HG02970 (cell line): ENCODE measurements around the gene LSM4.

Experiments used
- ATAC-seq: cut with Tn5 transposase; IDR thresholded peaks from one replicate; pipeline ENCODE4 v1.9.1; 2021; ENCODE audit warnings: mild to moderate bottlenecking, moderate library complexity, moderate number of reproducible peaks; ENCODE audit not compliant: unreplicated experiment, low FRiP score

Gene LSM4

DNA sequence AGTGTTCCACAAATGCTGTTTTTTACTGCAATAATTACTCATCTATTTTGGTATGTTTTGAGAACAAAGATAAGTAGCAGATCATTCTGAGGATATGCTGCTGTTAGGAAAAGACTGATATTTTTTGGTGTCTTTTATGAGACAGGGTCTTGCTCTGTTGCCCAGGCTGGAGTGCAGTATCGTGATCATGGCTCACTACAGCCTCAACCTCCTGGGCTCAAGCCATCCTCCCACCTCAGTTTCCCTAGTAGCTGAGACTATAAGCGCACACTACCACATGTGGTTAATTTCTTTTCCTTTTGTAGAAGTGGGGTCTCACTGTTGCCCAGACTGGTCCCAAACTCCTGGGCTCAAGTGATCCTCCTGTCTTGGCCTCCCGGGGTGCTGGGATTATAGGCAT lies 9.5 kb downstream of the LSM4 start:
- ATAC-seq, result no peak

DNA sequence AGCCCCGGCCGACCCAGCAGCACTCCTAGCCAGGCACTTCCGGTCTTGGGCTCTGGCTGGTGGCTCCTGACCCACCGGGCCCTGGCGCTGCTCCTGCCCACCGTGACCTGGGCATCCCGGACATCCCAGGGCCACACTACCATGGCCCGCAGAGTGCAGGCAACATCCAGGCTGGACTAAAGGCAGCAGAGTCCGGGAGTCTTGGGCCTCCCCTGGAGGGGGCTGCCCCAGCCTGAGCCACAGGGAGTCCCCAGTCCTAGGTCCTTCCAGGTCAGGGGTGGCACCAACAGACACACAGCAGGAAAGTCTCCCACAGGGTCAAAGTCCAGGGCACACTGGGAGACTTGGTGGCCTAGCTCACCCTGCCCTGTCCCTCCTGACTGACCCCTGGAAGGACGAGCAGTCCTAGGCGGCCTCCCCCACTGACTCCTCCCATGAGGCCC lies 10.8 kb downstream of the LSM4 start:
- ATAC-seq, result no peak

DNA sequence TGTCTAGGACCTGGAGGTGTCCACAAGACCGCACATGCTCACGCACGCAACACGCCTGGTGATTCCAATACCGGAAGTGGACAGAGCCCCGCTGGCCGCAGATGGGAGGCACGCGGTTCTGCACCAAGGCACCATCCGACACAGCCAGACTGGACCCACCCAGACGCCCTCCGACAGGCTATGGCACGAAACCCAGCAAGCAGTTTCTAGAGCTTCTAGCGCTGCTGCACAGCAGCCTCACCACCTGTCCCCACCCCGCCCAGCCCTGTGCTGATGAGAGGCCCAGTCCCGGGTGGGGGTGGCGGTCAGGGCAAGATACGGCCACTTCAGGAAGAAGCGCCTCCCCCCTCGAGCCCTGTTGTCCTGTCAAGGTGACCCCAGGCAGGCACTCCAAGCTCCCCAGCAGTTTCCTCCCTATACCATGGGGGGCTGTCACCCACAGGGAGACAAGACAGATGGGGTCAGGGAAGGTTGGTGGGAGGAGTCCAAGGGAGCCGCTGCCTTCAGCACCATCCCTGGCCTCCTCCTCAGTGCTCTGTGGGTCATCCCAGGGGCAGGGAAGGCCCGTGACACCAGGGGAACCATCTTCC lies 11.3 kb downstream of the LSM4 start:
- ATAC-seq, result no peak

DNA sequence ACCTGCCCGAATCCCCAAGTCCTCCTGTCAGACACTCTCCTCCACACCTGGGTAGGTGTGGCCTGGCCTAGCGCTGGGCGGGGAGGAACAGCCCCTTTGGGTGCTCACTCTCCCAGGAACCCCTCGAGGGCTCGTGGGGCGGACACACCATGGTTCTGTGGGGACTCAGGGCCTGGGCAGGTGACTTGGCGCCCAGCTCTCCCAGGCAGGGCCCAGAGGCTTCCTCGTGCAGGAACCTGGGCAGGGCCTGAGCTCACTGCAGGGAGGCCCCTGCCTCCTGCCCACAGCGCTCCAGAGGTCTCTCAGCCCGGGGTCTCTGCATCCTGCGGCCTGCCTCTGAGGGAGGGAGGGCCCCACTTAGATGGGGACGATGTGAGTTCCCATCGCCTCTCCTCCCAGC lies 11.9 kb downstream of the LSM4 start:
- ATAC-seq, result no peak

DNA sequence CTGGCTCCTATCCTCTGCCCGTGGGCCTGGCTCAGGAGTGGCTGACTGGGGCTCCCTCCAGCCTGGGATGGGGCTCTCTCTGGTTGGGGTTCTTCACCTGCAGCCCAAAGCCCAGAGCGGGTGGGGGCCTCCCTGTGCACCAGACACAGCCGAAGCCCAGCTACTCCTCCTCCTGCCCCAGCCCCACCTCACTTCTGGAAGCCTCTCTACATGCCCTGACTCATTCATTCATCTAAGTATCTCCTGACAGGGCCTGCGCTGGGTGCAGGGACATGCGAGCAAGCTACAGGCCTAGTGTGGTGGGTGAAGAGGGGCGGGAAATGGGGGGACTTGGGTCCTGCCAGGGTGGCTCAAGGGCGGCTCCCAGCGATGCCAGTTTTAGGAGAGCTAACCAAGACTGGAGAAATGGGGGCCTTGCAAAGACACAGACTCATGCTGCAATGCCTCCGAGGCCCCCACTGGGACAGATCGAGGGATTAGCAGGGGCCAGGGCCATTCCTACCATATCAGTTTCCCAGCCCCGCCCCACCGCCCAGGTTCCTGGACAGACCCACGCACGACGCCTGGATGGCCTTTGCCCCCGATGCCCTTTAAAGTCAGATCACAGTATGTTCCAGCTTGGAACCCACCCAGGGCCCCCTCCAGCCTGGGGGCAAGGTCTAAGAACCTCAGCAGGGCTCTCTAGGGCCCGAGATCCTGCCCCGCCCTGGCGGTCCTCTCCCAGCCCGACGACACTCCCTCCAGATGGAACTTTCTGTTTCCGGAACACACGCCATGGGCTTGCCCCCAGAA lies 12.6 kb downstream of the LSM4 start:
- no peak for ATAC-seq

DNA sequence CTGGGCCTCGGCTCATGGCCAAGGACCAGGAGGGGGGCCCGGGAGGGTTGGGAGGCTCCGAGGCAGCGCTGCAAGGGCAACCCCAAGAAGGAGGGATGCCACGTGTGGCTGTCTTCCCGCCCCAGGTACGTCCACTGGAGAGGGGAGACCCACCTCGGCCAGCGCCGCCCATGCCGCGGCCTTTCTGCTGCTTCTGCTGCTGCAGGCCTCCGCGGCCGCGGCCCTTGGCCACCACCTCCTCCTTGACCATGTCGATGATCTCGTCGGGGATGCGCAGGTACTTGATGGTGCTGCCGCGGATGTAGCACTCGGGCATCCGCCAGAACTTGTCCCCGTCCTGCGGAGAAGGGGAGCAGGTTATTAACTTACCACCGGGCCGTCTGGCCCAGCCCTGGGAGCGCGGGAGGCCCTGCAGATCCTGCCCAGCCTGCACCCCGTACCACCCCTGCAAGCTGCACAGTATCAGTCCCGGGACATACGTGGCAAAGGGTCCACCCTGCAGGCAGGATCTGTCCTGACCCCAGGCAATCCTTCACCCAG lies 13.3 kb downstream of the LSM4 start:
- ATAC-seq, result no peak

DNA sequence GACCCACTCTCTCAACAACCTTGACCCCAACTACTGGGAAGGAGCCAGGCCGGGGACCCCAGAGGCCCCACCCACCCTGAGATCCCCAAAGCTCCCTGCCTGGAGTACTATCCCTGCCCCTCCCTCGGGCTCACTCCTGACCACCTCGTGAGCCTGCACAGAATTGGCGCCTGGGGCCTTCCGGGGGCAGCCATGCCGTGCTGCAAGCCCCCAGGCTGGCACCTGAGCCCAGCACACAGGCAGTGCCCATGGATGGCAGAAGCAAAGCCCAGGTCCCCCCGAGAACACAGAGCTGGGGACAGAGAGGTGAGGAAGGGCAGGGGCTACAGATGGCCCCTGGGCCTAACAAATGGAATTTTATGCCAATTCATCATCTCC lies 13.9 kb downstream of the LSM4 start:
- no peak for ATAC-seq

DNA sequence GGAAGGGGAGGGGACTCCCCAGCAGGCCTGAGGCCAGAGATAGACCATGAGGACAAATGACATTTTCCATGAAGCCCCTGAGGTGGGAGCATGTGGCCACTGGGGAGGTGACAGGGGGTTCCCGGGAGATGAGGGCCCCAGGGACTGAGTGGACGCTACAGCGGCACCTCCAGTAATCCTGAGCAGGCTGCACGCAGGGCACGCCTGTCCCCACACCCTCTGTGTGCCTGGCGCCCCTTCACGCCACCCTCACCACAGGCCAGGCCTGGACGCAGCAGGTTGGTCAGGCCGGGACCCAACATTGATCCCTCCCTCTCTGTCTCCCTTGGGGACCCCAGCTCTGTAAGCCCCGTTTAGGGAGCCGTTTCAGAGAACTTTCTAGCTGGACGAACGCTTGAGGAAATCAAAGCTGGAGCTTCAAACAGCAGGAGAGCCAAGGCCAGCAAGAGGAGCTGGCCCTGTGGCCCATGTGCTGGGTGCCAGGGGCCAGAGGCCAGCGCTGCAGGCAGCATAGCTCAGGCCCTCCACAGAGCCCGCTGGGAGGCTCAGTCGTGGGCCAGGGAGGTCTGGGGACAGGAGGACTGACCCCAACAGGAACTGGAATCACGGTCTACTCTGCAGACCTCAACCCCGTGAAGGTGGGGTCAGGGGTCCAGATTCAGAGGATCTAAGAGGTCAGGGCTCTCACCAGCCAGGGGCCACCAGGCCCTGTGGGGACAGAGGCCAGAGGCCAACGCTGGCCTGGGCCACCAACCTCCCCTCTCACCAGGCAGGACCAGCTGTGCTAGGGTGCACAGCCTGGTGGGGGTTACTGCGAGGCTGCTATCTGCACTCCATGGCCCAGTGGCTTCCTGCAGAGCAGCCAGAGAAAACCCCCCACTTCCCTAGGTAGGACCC lies 14.6 kb downstream of the LSM4 start:
- ATAC-seq, result no peak

DNA sequence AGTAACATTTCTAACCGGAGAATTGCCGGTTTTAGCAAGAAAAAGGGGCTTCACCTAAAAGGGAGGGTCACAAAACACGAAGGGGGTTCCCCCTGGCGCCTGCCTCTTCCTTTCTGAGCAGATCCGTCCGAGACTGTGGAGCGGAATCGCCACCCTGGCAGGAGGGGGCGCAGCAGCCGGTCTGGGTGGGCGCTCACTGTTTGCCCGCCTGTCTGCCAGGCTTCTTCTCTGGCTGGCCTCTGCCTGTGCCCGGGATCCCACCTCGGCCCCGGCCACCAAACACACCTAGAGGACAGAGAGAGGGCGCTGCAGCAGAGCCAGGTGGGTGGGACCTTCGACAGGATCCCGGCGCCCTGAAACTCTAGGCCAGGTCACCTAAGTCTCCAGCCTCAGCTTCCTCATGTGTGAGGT lies 15.6 kb downstream of the LSM4 start:
- no peak for ATAC-seq

DNA sequence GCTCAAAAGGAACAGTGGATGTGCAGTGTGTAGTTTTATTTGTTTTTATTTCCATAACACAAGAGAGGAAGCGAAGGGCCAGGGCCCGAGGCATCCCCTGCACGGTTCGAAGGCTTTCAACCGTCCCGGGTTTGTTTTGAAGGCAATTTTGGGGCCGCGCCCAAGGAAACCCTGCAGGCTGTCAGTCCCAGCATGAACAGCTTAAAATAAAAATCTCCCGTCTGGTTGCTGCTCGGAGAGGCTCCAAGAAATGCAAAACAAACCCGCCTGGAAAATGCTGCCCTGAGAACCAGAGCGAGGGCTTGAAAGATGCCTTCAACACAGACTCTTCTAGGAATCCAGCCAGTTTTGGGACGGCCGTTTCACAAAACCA lies 16.0 kb downstream of the LSM4 start:
- ATAC-seq, result no peak

DNA sequence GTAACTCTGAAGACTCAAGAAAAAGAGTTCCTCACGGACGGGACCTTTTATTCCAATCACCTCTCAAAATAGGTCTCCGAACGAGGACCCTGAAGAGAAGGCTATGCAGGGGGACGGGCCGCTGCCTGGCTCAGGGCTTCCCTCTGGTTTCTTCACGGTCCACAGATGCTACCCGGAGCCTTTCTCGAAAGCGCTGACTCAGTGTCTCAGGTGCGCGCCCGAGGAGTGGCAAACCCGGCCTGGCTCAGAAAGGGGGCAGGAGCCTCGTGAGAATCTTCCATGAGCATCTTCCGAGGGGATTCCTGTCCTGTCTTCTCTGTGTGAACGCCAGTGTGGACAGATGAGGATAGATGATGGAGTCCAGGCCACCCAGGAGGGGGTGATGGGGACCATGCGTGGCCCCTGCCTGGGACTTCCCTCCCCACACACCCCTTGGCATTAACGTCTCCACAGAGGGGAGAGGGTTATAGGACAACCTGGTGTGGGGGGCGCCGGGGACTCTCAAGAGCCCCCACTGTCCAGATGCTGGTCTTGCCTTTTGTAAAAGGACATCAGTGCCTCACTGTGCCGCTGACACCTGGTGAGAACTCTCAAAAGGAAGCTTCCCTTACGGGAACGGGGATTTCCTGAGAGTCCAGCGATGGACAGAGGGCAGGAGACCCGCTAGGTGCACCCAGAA lies 16.5 kb downstream of the LSM4 start:
- ATAC-seq, result no peak

DNA sequence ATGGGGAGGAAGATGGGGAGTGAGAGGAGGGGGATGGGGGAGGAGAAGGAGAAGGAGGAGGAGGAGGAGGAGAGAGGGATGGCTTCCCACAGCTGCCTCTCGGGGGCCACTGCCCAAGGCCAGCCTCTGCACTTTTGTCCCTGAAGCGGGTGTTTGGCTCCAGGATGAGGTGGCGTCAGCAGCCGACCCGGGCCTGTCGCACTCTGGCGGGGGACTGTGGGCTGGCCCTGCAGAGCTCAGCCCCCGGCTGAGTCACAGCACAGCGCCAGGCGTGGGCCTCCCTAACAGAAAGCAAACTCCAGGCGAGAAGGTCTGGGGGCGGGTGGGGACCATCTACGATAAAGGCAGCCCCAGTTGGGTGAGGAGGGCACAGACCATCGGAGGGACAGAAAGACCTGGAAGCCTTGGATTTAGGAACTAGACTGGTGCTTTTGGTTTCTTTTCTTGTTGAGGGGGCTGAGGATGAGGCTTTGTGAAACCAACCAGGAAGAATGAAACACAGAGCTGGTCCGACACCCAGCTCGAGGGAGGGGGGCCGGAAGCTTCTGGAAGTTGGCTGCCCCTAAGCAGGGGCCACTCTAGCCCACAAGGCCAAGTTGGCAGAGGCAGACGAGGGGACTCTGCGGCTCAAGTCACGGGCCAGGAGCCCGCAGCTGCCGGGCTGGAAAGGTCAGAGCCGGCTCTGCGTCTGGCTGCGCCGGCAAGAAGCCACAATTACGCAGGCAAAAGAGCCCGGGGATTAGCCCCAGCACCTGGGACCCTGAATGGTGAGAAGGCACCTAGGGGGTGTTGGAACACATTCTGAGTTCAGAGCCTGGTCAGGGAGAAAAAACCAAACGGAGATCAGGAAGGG lies 18.2 kb downstream of the LSM4 start:
- no peak for ATAC-seq

DNA sequence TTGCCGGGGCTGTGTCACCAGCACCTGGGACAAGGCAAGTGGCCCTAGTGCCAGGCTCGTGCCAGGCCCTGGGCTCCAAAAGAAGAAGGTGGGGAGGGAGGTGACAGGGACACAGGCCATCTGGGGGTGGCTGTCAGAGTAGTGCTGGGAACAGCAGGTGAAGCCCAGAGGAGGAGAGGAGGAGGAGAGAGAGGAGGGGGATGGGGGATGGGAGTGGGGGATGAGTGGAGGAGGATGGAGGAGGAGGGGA lies 18.7 kb downstream of the LSM4 start:
- ATAC-seq, result no peak

DNA sequence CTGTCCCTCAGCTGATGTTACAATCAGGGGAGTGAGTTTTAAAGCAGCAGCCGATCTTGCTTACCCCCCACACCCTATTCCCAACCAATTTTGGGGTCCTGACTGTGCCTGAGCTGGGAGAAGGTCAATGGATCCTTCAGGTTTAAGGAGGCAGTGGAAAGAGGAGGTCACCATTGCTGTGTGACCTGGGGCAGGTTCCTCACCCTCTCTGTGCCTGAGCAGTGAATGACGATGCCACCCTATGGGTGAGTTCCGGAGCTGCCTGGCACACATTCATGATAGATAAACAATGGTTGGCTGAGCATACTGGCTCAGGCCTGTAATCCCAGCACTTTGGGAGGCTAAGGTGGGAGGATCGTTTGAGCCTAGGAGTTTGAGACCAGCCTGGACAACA lies 21.2 kb downstream of the LSM4 start:
- no peak for ATAC-seq

DNA sequence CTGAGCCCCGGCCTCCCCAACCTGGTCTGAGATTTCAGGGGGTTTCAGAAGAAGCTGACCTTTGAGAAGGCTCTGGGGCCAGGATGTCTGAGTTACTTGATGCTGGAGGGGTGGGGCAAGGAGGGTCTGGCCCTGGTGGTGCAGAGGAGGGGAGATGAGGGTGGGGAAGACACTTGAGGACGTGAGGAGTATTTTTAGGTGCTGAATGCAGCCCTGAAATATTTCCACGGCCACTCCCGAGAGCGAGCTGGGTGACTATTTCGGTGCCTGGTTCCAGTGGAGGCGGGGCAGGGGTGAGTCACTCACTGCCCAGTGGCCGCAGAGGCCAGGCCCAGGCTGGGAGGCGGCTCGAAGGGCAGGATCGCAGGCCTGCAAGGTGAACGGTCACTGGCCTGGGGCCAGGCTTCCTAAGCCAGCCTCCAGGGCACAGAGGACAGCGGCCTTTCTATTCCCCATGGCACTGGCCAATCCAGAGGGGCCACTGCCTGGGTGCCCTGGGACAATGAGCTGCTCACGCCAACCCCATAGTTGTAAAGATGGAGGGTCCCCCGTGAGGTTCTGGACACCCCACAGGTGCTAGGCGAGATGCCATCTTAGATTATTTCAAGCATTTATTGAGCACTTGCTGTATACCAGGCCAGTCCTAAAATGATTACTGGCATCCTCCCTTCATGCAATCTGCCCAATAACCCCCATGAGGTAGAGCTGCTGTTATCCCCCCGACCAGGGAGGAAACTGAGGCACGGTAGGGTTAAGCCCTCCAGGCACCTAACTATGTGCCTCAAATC lies 21.8 kb downstream of the LSM4 start:
- ATAC-seq, result no peak

DNA sequence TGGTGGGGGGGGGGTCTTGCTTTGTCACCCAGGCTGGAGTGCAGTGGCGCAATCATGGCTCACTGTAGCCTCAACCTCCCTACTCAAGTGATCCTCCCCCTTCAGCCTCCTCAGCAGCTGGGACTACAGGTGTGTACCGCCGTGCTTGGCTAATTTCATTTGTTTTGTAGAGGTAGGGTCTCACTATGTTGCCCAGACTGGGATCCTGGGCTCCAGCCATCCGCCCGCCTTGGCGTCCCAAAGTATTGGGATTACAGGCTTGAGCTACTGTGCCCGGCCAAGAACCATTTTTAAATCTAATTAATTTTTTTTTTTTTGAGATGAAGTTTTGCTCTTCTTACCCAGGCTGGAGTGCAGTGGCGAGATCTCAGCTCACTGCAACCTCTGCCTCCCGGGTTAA lies 23.2 kb downstream of the LSM4 start:
- ATAC-seq, result no peak

DNA sequence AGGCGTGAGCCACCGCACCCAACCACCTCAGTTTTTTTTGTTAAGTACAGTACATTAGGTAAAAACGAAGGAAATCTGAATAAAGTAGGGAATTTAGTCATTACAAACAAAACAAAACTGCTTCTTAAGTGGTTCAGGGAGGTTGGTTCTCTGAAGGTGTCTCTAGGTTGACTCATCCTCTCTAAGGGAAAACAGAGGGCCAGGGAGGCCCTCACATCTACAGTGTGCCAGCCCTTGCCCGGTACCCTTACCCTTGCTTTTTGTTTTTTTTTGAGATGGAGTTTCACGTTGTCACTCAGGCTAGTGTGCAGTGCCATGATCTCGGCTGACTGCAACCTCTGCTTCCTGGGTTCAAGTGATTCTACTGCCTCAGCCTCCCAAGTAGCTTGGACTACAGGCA lies 24.3 kb downstream of the LSM4 start:
- no peak for ATAC-seq

DNA sequence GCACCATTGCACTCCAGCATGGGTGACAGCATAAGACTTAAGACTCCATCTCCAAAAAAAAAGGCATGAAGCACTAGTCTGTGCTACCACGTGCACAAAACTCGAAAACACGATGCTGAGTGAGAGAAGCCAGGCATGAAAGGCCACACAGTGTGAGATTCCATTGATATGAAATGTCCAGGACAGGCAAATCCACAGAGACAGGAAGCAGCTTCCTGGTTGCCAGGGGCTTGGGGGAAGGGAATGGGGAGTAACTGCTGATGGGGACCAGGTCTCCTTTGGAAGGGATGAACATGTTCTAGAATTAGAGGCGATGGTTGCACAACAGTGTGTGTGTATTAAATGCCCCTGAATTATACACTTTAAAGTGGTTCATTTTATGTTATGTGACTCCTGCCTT lies 25.6 kb downstream of the LSM4 start:
- no peak for ATAC-seq

DNA sequence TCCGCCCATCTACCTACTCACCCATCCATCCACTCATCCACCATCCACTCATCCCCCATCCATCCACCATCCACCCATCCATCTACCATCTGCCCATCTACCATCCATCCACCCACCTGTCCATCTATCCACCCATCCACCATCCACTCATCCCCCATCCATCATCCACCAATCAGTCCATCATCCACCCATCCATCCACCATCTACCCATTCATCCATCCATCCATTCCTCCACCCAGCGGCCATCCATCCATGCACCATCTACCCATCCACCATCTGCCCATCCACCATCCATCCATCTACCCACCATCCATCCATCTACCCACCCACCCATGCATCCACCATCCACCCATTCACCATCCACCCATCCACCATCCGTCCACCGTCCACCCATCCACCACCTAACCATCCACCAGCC lies 27.8 kb downstream of the LSM4 start:
- ATAC-seq, result no peak
